SKM-1 (cell line): Measurements from ENCODE around the gene BSPH1.
"Not testable (repeated sequence)": the region's sequence is repeated elsewhere in the genome, so short reads cannot be mapped to it uniquely, and the experiment has no call there.

Experiments used
- DNase-seq: peaks from one replicate; lab custom pipeline; 2025; ENCODE audit not compliant: unreplicated experiment; lab: John Stamatoyannopoulos, UW

BSPH1 gene

DNA sequence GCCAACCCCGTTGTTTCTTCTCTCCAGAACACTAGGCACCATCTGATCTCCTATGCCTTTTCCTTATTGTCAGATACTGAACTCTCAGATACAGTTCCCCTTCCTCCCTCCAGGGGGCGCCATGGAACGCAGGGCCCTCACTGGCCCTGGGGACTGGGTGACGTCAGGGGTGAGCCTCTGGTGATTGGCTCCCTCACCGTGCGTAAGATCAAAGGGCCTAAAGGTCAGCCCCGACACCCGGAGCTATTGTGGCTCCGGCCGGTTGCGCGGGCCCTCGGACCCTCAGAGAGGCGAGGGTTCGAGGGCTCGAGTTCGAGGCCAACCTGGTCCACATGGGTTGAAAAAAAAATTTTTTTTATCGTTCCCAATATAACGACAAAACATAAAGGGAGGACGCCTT is 63.4 kb downstream of the BSPH1 start:
- not testable (repeated sequence) for DNase-seq

DNA sequence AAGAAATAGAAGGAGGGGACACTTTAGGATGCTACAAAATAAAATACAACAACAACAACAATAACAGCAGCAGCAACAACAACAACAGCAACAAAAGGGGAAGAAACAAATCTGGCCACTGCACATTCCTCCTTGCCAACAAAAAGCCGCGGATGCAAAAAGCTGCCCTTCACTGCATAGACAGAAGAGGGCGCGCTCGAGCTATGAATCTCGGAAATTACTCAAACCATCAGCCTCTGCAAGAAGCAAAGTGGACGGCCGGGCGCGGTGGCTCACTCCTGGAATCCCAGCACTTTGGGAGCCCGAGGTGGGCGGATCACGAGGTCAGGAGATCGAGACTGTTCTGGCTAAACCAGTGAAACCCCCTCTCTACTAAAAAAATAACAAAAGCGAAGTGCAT is 71.9 kb downstream of the BSPH1 start:
- not testable (repeated sequence) for DNase-seq
